H1 (cell line): ENCODE measurements around the gene PITPNC1. TPM values are rescaled to one million over a fixed set of nuclear protein-coding genes. Genes with fewer than 3 reads are reported as not detected.

ENCODE experiments used
- CTCF ChIA-PET: fragments of 300-600 bp; sonication (Branson Sonifier 250); formaldehyde crosslinking; loops from one replicate; lab custom pipeline; 2021; ENCODE audit not compliant: partially characterized antibody; lab: Charles Lee
- POLR2A ChIA-PET: fragments of 300-600 bp; sonication (Branson Sonifier 250); formaldehyde crosslinking; loops from one replicate; lab custom pipeline; 2021; ENCODE audit warnings: inconsistent platforms; ENCODE audit not compliant: partially characterized antibody; lab: Charles Lee
- DNase-seq, 2 experiments: peaks; one replicate each; pipeline versions ENCODE4 v3.0.0 to v3.0.0-alpha.2; 2010 to 2022; ENCODE audit warnings: low spot score in 2 of 2, low read depth in 1 of 2, mixed read lengths in 1 of 2
- FAIRE-seq: peaks from 2 replicates; lab custom pipeline; 2011; peaks lifted over from hg19 to GRCh38; lab: Jason Lieb, UNC
- H2AFZ ChIP-seq: 2 replicates; pipeline ENCODE4 v1.8.1; 2012; ENCODE audit warnings: low read length, inconsistent platforms
- H2AK5ac ChIP-seq: 2 replicates; pipeline ENCODE4 v1.6.1; 2013; ENCODE audit warnings: low read depth, low read length
- H2BK120ac ChIP-seq: replicated peaks from 2 replicates; pipeline ENCODE3; 2013; ENCODE audit warnings: low read depth, low read length, inconsistent platforms
- H2BK12ac ChIP-seq: 2 replicates; pipeline ENCODE4 v1.6.1; 2013; ENCODE audit warnings: low read depth, low read length
- H2BK15ac ChIP-seq: 2 replicates; pipeline ENCODE4 v1.6.1; 2013; ENCODE audit warnings: low read length
- H2BK20ac ChIP-seq: 2 replicates; pipeline ENCODE4 v1.6.1; 2013; ENCODE audit warnings: low read length
- H2BK5ac ChIP-seq: 2 replicates; pipeline ENCODE4 v1.6.1; 2013; ENCODE audit warnings: low read depth, low read length
- H3K14ac ChIP-seq: 2 replicates; pipeline ENCODE4 v1.6.1; 2013; ENCODE audit warnings: inconsistent platforms; ENCODE audit not compliant: insufficient read length
- H3K18ac ChIP-seq: 2 replicates; pipeline ENCODE4 v1.6.1; 2013; ENCODE audit warnings: low read length; ENCODE audit errors: extremely low read depth
- H3K23ac ChIP-seq: 2 replicates; pipeline ENCODE4 v1.6.1; 2013; ENCODE audit warnings: inconsistent platforms; ENCODE audit not compliant: insufficient read length
- H3K23me2 ChIP-seq: 2 replicates; pipeline ENCODE4 v1.6.1; 2013; ENCODE audit warnings: low read depth, low read length
- H3K27ac ChIP-seq: 2 replicates; pipeline ENCODE4 v1.6.1; 2011; ENCODE audit warnings: low read depth, low read length, inconsistent platforms
- H3K27me3 ChIP-seq, 4 experiments: replicated peaks in 1 of 4; 1 replicate in 1 of 4; 2 replicates in 3 of 4; pipeline versions ENCODE4 v1.6.1 to v1.8.1; 2011 to 2013; ENCODE audit warnings: low read length in 3 of 4, mild to moderate bottlenecking in 3 of 4, inconsistent platforms in 2 of 4, mixed read lengths in 2 of 4, moderate library complexity in 1 of 4; ENCODE audit not compliant: control insufficient read depth in 3 of 4, insufficient read depth in 3 of 4; ENCODE audit errors: extremely low read depth in 1 of 4
- H3K36me3 ChIP-seq, 4 experiments: 2 replicates each; pipeline versions ENCODE4 v1.6.1 to v1.8.1; 2011 to 2013; ENCODE audit warnings: mild to moderate bottlenecking in 4 of 4, low read length in 3 of 4, moderate library complexity in 2 of 4, control low read depth in 1 of 4, inconsistent platforms in 1 of 4; ENCODE audit not compliant: insufficient read depth in 4 of 4, control insufficient read depth in 2 of 4
- H3K4ac ChIP-seq: replicated peaks from 2 replicates; pipeline ENCODE3; 2013; ENCODE audit warnings: low read length, low read depth, mixed read lengths, inconsistent platforms; ENCODE audit not compliant: insufficient read length
- H3K4me1 ChIP-seq, 4 experiments: replicated peaks in 1 of 4; 1 replicate in 1 of 4; 2 replicates in 3 of 4; pipeline versions ENCODE4 v1.6.1 to v1.8.1; 2011 to 2013; ENCODE audit warnings: low read length in 3 of 4, inconsistent platforms in 2 of 4, mixed read lengths in 1 of 4; ENCODE audit not compliant: insufficient read depth in 4 of 4, control insufficient read depth in 3 of 4
- H3K4me2 ChIP-seq, 2 experiments: 2 replicates each; pipeline versions ENCODE4 v1.6.1 to v1.8.1; 2011 to 2013; ENCODE audit warnings: low read depth in 2 of 2, low read length in 2 of 2, control low read depth in 1 of 2, inconsistent platforms in 1 of 2, mild to moderate bottlenecking in 1 of 2; ENCODE audit not compliant: insufficient read depth in 1 of 2
- H3K4me3 ChIP-seq, 4 experiments: fragments of 200-600, 300-600 bp in 1 of 4; sonication (generic), shearing (Covaris generic), sonication (Bioruptor Twin) in 1 of 4; 2 replicates each; pipeline versions ENCODE4 v1.5.1 to v1.8.1; 2011 to 2016; ENCODE audit warnings: low read length in 4 of 4, low read depth in 3 of 4, control low read depth in 2 of 4, inconsistent platforms in 2 of 4, mild to moderate bottlenecking in 2 of 4, mixed read lengths in 1 of 4, moderate library complexity in 1 of 4; ENCODE audit not compliant: insufficient read depth in 2 of 4; ENCODE audit errors: extremely low read depth in 1 of 4
- H3K56ac ChIP-seq: replicated peaks from 2 replicates; pipeline ENCODE3; 2013; ENCODE audit warnings: low read depth, mild to moderate bottlenecking, mixed read lengths, low read length, inconsistent platforms; ENCODE audit not compliant: insufficient read length
- H3K79me1 ChIP-seq: 2 replicates; pipeline ENCODE4 v1.6.1; 2013; ENCODE audit warnings: low read depth, low read length, control low read depth
- H3K79me2 ChIP-seq, 2 experiments: 2 replicates each; pipeline versions ENCODE4 v1.6.1 to v1.8.1; 2012 to 2013; ENCODE audit warnings: low read length in 2 of 2, mild to moderate bottlenecking in 2 of 2, inconsistent platforms in 1 of 2; ENCODE audit not compliant: insufficient read depth in 2 of 2, control insufficient read depth in 1 of 2
- H3K9ac ChIP-seq, 4 experiments: replicated peaks in 1 of 4; 1 replicate in 1 of 4; 2 replicates in 3 of 4; pipeline versions ENCODE4 v1.6.1 to v1.8.1; 2011 to 2013; ENCODE audit warnings: low read depth in 3 of 4, low read length in 3 of 4, control low read depth in 2 of 4, mild to moderate bottlenecking in 2 of 4, moderate library complexity in 2 of 4, inconsistent platforms in 1 of 4; ENCODE audit errors: extremely low read depth in 1 of 4
- H3K9me3 ChIP-seq, 2 experiments: 2 replicates each; pipeline versions ENCODE4 v1.6.1 to v1.8.1; 2012 to 2013; ENCODE audit warnings: mild to moderate bottlenecking in 2 of 2, moderate library complexity in 2 of 2, control low read depth in 1 of 2, inconsistent platforms in 1 of 2, low read depth in 1 of 2, low read length in 1 of 2, mixed read lengths in 1 of 2; ENCODE audit not compliant: insufficient read depth in 2 of 2
- H4K20me1 ChIP-seq, 2 experiments: replicated peaks in 1 of 2; 2 replicates each; pipeline versions ENCODE3 to v1.8.1; 2011 to 2013; ENCODE audit warnings: inconsistent platforms in 2 of 2, low read length in 2 of 2, mild to moderate bottlenecking in 1 of 2; ENCODE audit not compliant: insufficient read depth in 2 of 2, control insufficient read depth in 1 of 2
- H4K5ac ChIP-seq: 2 replicates; pipeline ENCODE4 v1.6.1; 2013; ENCODE audit warnings: low read length, low read depth, mixed read lengths, inconsistent platforms; ENCODE audit not compliant: insufficient read length
- H4K8ac ChIP-seq: 2 replicates; pipeline ENCODE4 v1.8.0; 2013; ENCODE audit warnings: mild to moderate bottlenecking, moderate library complexity, low read length, inconsistent platforms; ENCODE audit not compliant: insufficient read depth; ENCODE audit errors: extremely low read depth
- H4K91ac ChIP-seq: replicated peaks from 2 replicates; pipeline ENCODE3; 2013; ENCODE audit warnings: low read length, mixed read lengths, inconsistent platforms; ENCODE audit not compliant: insufficient read length
- BACH1 ChIP-seq: IDR thresholded peaks from 2 replicates; pipeline ENCODE4 v1.6.1; 2012; ENCODE audit warnings: low read length, improper control_type of control experiment
- BRCA1 ChIP-seq: IDR thresholded peaks from 2 replicates; pipeline ENCODE4 v1.6.1; 2012; ENCODE audit warnings: low read depth, low read length, improper control_type of control experiment
- CEBPB ChIP-seq: IDR thresholded peaks from 2 replicates; pipeline ENCODE4 v1.6.1; 2012; ENCODE audit warnings: low read depth, low read length
- CREB1 ChIP-seq: IDR thresholded peaks from 2 replicates; pipeline ENCODE4 v1.6.1; 2012; ENCODE audit warnings: inconsistent platforms
- CTBP2 ChIP-seq: IDR thresholded peaks from 2 replicates; pipeline ENCODE4 v1.7.0; 2011; ENCODE audit warnings: borderline replicate concordance, mild to moderate bottlenecking, moderate library complexity, mixed read lengths, low read length; ENCODE audit not compliant: insufficient read depth, insufficient read length
- EP300 ChIP-seq, 2 experiments: IDR thresholded peaks; 1 replicate in 1 of 2; 2 replicates in 1 of 2; pipeline ENCODE4 v1.6.1; 2011 to 2012; ENCODE audit warnings: low read depth in 2 of 2, low read length in 2 of 2, mild to moderate bottlenecking in 2 of 2, borderline replicate concordance in 1 of 2, inconsistent platforms in 1 of 2, moderate library complexity in 1 of 2
- EZH2 ChIP-seq: fragments of 200-600 bp; sonication (generic); IDR thresholded peaks from 2 replicates; pipeline ENCODE4 v1.7.1; 2012; ENCODE audit warnings: low read depth, mild to moderate bottlenecking, moderate library complexity, low read length, inconsistent platforms; ENCODE audit not compliant: severe bottlenecking
- HDAC2 ChIP-seq, 2 experiments: fragments of 300-600 bp in 1 of 2; sonication (generic) in 1 of 2; IDR thresholded peaks; 2 replicates each; pipeline ENCODE4 v1.6.1; 2011 to 2012; ENCODE audit warnings: low read depth in 2 of 2, low read length in 2 of 2, mild to moderate bottlenecking in 2 of 2, moderate library complexity in 2 of 2, borderline replicate concordance in 1 of 2, inconsistent platforms in 1 of 2
- KDM5A ChIP-seq: fragments of 200-600 bp; IDR thresholded peaks from 2 replicates; pipeline ENCODE4 v1.7.1; 2012; ENCODE audit warnings: mild to moderate bottlenecking, low read length, inconsistent platforms, mixed read lengths
- POLR2A ChIP-seq, 2 experiments: IDR thresholded peaks; 1 replicate in 1 of 2; 2 replicates in 1 of 2; pipeline ENCODE4 v1.6.1; 2011; ENCODE audit warnings: low read depth in 2 of 2, low read length in 2 of 2, mild to moderate bottlenecking in 2 of 2; ENCODE audit errors: control extremely low read depth in 1 of 2
- POLR2AphosphoS5 ChIP-seq: IDR thresholded peaks from 2 replicates; pipeline ENCODE4 v1.6.1; 2011; ENCODE audit warnings: low read depth, low read length
- SAP30 ChIP-seq: fragments of 300-600 bp; sonication (generic); IDR thresholded peaks from 2 replicates; pipeline ENCODE4 v1.7.1; 2012; ENCODE audit warnings: low read length, moderate library complexity, mild to moderate bottlenecking, inconsistent platforms; ENCODE audit not compliant: insufficient read depth, insufficient replicate concordance
- SIX5 ChIP-seq: IDR thresholded peaks from 2 replicates; pipeline ENCODE4 v1.6.1; 2011; ENCODE audit warnings: mild to moderate bottlenecking, low read depth, low read length
- SP4 ChIP-seq: IDR thresholded peaks from 2 replicates; pipeline ENCODE4 v1.6.1; 2012; ENCODE audit warnings: low read length, inconsistent platforms
- TAF7 ChIP-seq: optimal IDR thresholded peaks from 2 replicates; pipeline ENCODE3; 2011; ENCODE audit warnings: low read depth, mild to moderate bottlenecking, inconsistent platforms, low read length, moderate library complexity, borderline replicate concordance
- WGBS, 2 experiments: shearing (Covaris generic) in 1 of 2; methylation state at CpG; one replicate each; pipeline versions ENCODE4 v1.1.6 to v1.1.7; 2013 to 2015; ENCODE audit warnings: low lambda C conversion rate in 2 of 2, mixed read lengths in 2 of 2, inconsistent platforms in 1 of 2, low coverage in 1 of 2, missing lambda C conversion rate in 1 of 2; ENCODE audit not compliant: insufficient replicate concordance in 2 of 2, insufficient coverage in 1 of 2, insufficient read length in 1 of 2; ENCODE audit errors: extremely low coverage in 1 of 2, missing lambda C conversion rate in 1 of 2; 5-methylcytosine and 5-hydroxymethylcytosine counted together
- polyA plus RNA-seq, 7 experiments: library from polyadenylated mRNA; depleted of rRNA in 3 of 7; stranded (reverse) in 5 of 7; unstranded in 2 of 7; fragments of >200 nt in 5 of 7; fragments of 200-250 nt in 2 of 7; gene quantifications; 1 replicate in 5 of 7; 2 replicates in 1 of 7; 4 replicates in 1 of 7; pipeline versions ENCODE4 v1.2.1 to v1.2.3, GENCODE V29; 2011 to 2013; ENCODE audit warnings: missing spikeins in 2 of 7, mixed read lengths in 2 of 7
- total RNA-seq: library from RNA; stranded (reverse); fragmentation: NEBNext Ultra II Directional; extraction: Animal tissue kit (Norgen Biotek cat#: 25700); gene quantifications from 2 replicates; pipeline ENCODE4 v1.2.1, GENCODE V29; 2021

Gene PITPNC1
- total and polyA plus RNA-seq, 2 of the 8 experiments (the other 6 are each of a cell fraction or from before 2014, with no cell fraction given): 17.6 to 54.7 TPM

GRCh38 chr17:67518876-67519275 is 141.8 kb downstream of the PITPNC1 start:
- Histone ChIP-seq H3K18ac (no peak overlapping the region), H3K27me3 (no peaks in the 10 kb centered on the region), H4K20me1 (peaks cover 0 to 7% of the 10 kb centered on the region in 2 experiments), H3K9ac (no peak overlapping the region), H3K9me3 (no peaks in the 10 kb centered on the region), H3K4me3 (no peak overlapping the region), H2BK12ac (no peak overlapping the region), H3K56ac (no peak overlapping the region), H2BK20ac (no peak overlapping the region), H2AK5ac (no peak overlapping the region), H4K5ac (no peak overlapping the region), H3K27ac (no peak overlapping the region), H2BK15ac (no peak overlapping the region), H4K8ac (no peak overlapping the region), H3K14ac (no peak overlapping the region), H4K91ac (no peak overlapping the region), H3K79me2 (peaks cover 2 to 46% of the 10 kb centered on the region in 2 experiments; a peak in 3 of 4 replicates), H3K79me1 (no peaks in the 10 kb centered on the region), H3K4ac (no peak overlapping the region), H3K4me1 (peaks cover 11 to 22% (median 18%) of the 10 kb centered on the region in 4 experiments), H2BK5ac (no peak overlapping the region), H2BK120ac (no peak overlapping the region), H3K36me3 (no peaks in the 10 kb centered on the region), H3K4me2 (no peak overlapping the region; a peak in 1 of 4 replicates), H2AFZ (no peak overlapping the region), H3K23me2 (no peaks in the 10 kb centered on the region), H3K23ac (no peak overlapping the region)
- DNase-seq (no peak), FAIRE-seq (no peak)
- WGBS, 2 experiments: no CpG with 5 or more reads among the region's 3 CpGs
- ChIA-PET POLR2A (no interaction called here), CTCF (interaction anchor here (0.6 to 2.8 kb wide), 4 partner anchors 78 to 152 kb away, joined by 3 to 7 read pairs (median 3); no protein-coding TSS in a partner anchor)
- no peak for TF ChIP-seq TAF7
- TF ChIP-seq BACH1: no peak
- no peak for TF ChIP-seq SAP30
- no peak for TF ChIP-seq BRCA1
- TF ChIP-seq EP300 (IDR thresholded peaks at IDR 0.05; ENCODE audit: borderline replicate concordance in 1 of 2, low read depth in 2 of 2, low read length in 2 of 2): no peak
- TF ChIP-seq KDM5A: no peak
- TF ChIP-seq CREB1: no peak
- TF ChIP-seq SIX5: no peak
- no peak for TF ChIP-seq CTBP2
- TF ChIP-seq POLR2A (IDR thresholded peaks at IDR 0.05; ENCODE audit: control extremely low read depth in 1 of 2, low read depth in 2 of 2, low read length in 2 of 2): no peak
- TF ChIP-seq POLR2AphosphoS5: no peak
- TF ChIP-seq CEBPB: no peak
- no peak for TF ChIP-seq HDAC2 (IDR thresholded peaks at IDR 0.05; ENCODE audit: borderline replicate concordance in 1 of 2, low read depth in 2 of 2, low read length in 2 of 2)
- TF ChIP-seq EZH2: no peak
- TF ChIP-seq SP4: no peak
